Small intestine (tissue), 7 donors: Measurements from ENCODE around the gene CCDC57. TPM values are rescaled to one million over a fixed set of nuclear protein-coding genes. Genes with fewer than 3 reads are reported as not detected.
"Not testable (repeated sequence)": the region's sequence is repeated elsewhere in the genome, so short reads cannot be mapped to it uniquely, and the experiment has no call there.

Experiments used
- DNase-seq, 2 donors: peaks; one replicate each; pipeline versions ENCODE4 v3.0.0 to v3.0.0-alpha.2; 2013
- FAIRE-seq: peaks from 2 replicates; lab custom pipeline; 2012; peaks lifted over from hg19 to GRCh38; lab: Jason Lieb, UNC
- H3K27ac ChIP-seq, 3 donors: one replicate each; pipeline ENCODE4 v1.5.1; 2013; ENCODE audit warnings: low read length in 2 of 3, mild to moderate bottlenecking in 2 of 3, control low read depth in 1 of 3, inconsistent platforms in 1 of 3, low read depth in 1 of 3, moderate library complexity in 1 of 3
- H3K27me3 ChIP-seq, 3 donors: one replicate each; pipeline ENCODE4 v1.6.1; 2013; ENCODE audit warnings: low read length in 3 of 3, inconsistent platforms in 1 of 3; ENCODE audit not compliant: control insufficient read depth in 3 of 3, insufficient read depth in 3 of 3
- H3K36me3 ChIP-seq, 3 donors: one replicate each; pipeline ENCODE4 v1.6.1; 2013; ENCODE audit warnings: low read length in 3 of 3, inconsistent platforms in 1 of 3, low read depth in 1 of 3, mild to moderate bottlenecking in 1 of 3, moderate library complexity in 1 of 3; ENCODE audit not compliant: control insufficient read depth in 3 of 3, insufficient read depth in 2 of 3
- H3K4me1 ChIP-seq, 3 donors: one replicate each; pipeline ENCODE4 v1.6.1; 2013; ENCODE audit warnings: low read length in 2 of 3, inconsistent platforms in 1 of 3, low read depth in 1 of 3, mild to moderate bottlenecking in 1 of 3, moderate library complexity in 1 of 3; ENCODE audit not compliant: control insufficient read depth in 3 of 3, insufficient read depth in 2 of 3
- H3K4me3 ChIP-seq, 3 donors: one replicate each; pipeline ENCODE4 v1.5.1; 2013; ENCODE audit warnings: low read length in 3 of 3, control low read depth in 1 of 3, inconsistent platforms in 1 of 3, low read depth in 1 of 3, mild to moderate bottlenecking in 1 of 3, moderate library complexity in 1 of 3
- H3K9me3 ChIP-seq, 2 donors: one replicate each; pipeline ENCODE4 v1.6.1; 2013; ENCODE audit warnings: low read depth in 1 of 2, low read length in 1 of 2; ENCODE audit not compliant: control insufficient read depth in 2 of 2, insufficient read depth in 1 of 2
- WGBS, 3 donors: extraction: QIAGEN DNeasy Blood & Tissue Kit; methylation state at CpG; one replicate each; pipeline ENCODE4 v1.1.7; 2013; 5-methylcytosine and 5-hydroxymethylcytosine counted together
- polyA plus RNA-seq, 4 donors: library from polyadenylated mRNA; stranded (reverse) in 3 of 4; unstranded in 1 of 4; fragments of 200-250 nt in 3 of 4; fragments of 120-200 nt in 1 of 4; gene quantifications; one replicate each; pipeline versions ENCODE4 v1.2.1 to v1.2.3, GENCODE V29; 2013
- donor health status: healthy with polysubstance abuse.
- donor health status: control.
- donor health status: control.
- donor health status: Bipolar disorder and iron deficiency.
- donor health status: healthy.

CCDC57 gene
- polyA plus RNA-seq, 4 donors, result 36.7 to 97.3 (median 44.6) TPM

- Histone ChIP-seq H3K27ac (no peak overlapping the region), H3K27me3 (no peaks in the 10 kb centered on the region), H3K4me3 (no peak overlapping the region), H3K36me3 (peaks cover 0 to 63% (median 0%) of the 10 kb centered on the region in 3 donors), H3K9me3 (peaks cover 0 to 6% of the 10 kb centered on the region in 2 donors), H3K4me1 (peaks cover 0 to 12% (median 5%) of the 10 kb centered on the region in 3 donors)
- no peak for DNase-seq
- no peak for FAIRE-seq
- 90 to 93% (median 91%) methylated on average over 13 of the region's 13 CpGs for WGBS, 3 donors
These were observed 34.7 kb downstream of the CCDC57 start for GRCh38 chr17:82177761-82178498.

DNA sequence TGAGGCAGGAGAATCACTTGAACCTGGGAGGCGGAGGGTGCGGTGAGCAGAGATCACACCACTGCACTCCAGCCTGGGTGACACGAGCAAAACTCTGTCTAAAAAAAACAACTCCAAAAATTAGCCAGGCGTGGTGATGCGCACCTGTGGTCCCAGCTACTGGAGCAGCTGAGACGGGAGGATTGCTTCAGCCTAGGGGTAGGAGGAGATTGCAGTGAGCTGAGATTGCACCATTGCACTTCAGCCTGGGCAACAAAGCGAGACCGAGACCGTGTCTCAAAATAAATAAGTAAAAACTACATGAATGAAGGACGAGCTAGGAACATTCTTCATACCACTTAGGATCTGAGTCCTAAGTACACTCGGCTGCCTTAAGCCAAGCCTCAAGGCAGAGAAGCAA is 35.4 kb downstream of the CCDC57 start:
- Histone ChIP-seq H3K4me3 (no peak overlapping the region), H3K27ac (no peak overlapping the region), H3K4me1 (peaks cover 0 to 12% (median 5%) of the 10 kb centered on the region in 3 donors), H3K27me3 (no peaks in the 10 kb centered on the region), H3K36me3 (peaks cover 0 to 66% (median 0%) of the 10 kb centered on the region in 3 donors), H3K9me3 (peaks cover 0 to 6% of the 10 kb centered on the region in 2 donors)
- FAIRE-seq (no peak), DNase-seq (no peak)
- 90 to 92% (median 91%) methylated on average over 11 of the region's 11 CpGs for WGBS, 3 donors

- Histone ChIP-seq H3K27me3 (no peaks in the 10 kb centered on the region), H3K4me3 (no peak overlapping the region), H3K36me3 (peaks cover 0 to 75% (median 4%) of the 10 kb centered on the region in 3 donors), H3K4me1 (peaks cover 0 to 12% (median 5%) of the 10 kb centered on the region in 3 donors), H3K27ac (peak overlapping the region in 1 of 3 donors; percentile 53), H3K9me3 (peaks cover 0 to 6% of the 10 kb centered on the region in 2 donors)
- FAIRE-seq (no peak), DNase-seq (peak; percentile 63 to 90)
- WGBS, 3 donors, result 30 to 59% (median 42%) methylated on average over 4 of the region's 4 CpGs
These were observed 36.7 kb downstream of the CCDC57 start for GRCh38 chr17:82175951-82176350.

GRCh38 chr17:82175201-82175600 is 37.4 kb downstream of the CCDC57 start:
- Histone ChIP-seq H3K27ac (no peak overlapping the region), H3K4me3 (no peak overlapping the region), H3K4me1 (peaks cover 0 to 12% (median 5%) of the 10 kb centered on the region in 3 donors), H3K9me3 (peaks cover 0 to 6% of the 10 kb centered on the region in 2 donors), H3K27me3 (no peaks in the 10 kb centered on the region), H3K36me3 (peaks cover 0 to 76% (median 4%) of the 10 kb centered on the region in 3 donors)
- FAIRE-seq, result no peak
- 89 to 96% (median 94%) methylated on average over 10 of the region's 10 CpGs for WGBS, 3 donors
- DNase-seq, result no peak

DNA sequence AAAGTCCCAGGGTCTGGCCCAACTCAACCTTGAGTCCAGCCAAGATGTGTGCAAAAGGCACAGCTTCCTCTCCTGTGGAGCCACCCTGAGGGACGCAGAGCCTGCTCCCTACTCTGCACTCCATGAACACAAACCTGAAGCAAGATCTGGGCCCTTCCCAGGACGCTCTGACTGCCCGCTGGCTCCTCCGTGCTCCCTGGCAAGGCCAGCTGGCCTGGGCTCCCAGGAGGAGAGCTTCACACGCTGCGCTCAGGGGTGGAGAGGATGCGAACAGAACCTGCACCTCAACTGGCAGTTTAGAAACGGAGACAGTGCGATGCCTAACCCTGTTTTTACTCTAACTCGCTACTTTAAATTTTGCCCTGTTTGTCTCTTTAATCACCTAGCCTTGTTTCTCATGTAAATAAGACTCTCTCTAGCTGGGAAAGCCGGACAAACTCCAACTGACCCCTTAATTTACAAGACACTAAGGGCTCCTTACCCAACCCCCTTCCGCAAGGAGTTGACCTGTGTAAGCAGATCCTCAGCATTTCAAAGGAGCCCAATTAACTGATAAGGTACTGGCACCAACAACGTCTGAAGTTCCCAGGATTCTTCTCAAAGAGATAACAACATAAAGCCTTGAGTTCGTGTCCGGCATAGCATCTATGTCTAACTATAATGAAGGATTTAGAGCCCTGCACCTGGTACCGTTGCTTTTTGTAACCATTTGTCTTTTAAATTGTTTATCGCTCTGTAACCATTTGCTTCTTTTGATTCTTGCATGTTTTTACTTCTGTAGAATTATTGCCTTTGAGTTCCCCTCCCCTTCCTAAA is 38.4 kb downstream of the CCDC57 start:
- peaks cover 0 to 12% (median 5%) of the 10 kb centered on the region in 3 donors for H3K4me1 ChIP-seq
- H3K36me3 ChIP-seq, result peaks cover 0 to 74% (median 4%) of the 10 kb centered on the region in 3 donors
- H3K27ac ChIP-seq, H3K9me3 ChIP-seq, DNase-seq, H3K27me3 ChIP-seq, FAIRE-seq, H3K4me3 ChIP-seq: not testable (repeated sequence)
- WGBS, 3 donors, result 84 to 85% (median 84%) methylated on average over 17 of the region's 17 CpGs

DNA sequence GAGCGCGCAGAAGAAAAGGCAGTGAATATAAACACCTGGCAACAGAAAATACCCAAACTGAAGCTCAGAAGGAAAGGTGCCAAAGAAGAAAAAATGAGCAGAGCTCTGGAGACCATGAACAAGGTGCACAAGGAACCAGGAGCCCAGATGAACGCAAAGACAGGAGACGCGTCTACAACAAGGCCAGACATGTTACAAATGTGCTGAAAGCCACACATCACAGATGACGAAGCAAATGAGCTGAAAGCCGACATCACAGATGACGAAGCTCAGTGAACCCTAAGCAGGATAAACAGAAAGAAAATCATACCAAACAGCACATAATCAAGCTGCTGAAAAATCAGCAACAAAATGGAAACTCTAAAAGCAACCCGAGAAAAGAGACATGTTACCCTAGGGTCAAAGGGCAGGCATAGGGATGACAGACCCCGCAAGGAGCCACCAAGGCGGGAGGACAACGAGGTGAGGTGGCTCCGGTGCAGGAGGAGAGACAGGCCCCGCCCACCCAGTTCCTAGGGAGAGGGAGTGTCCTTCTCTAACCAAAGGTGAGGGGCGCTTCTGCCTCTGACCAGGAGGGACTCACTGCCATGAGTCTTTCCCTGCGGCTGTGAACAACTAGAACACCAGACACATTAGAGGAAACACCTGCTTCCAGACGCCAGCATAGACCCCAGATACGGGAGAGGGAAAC is 39.1 kb downstream of the CCDC57 start:
- Histone ChIP-seq H3K9me3 (peaks cover 0 to 6% of the 10 kb centered on the region in 2 donors), H3K4me3 (no peak overlapping the region), H3K27me3 (no peaks in the 10 kb centered on the region), H3K4me1 (peaks cover 0 to 12% (median 5%) of the 10 kb centered on the region in 3 donors), H3K27ac (no peak overlapping the region), H3K36me3 (peaks cover 0 to 67% (median 4%) of the 10 kb centered on the region in 3 donors)
- DNase-seq, result no peak
- 83 to 88% (median 88%) methylated on average over 18 of the region's 18 CpGs for WGBS, 3 donors
- FAIRE-seq, result no peak

GRCh38 chr17:82172486-82173160 is 40.0 kb downstream of the CCDC57 start:
- Histone ChIP-seq H3K27me3 (no peaks in the 10 kb centered on the region), H3K27ac (no peak overlapping the region), H3K9me3 (peaks cover 0 to 6% of the 10 kb centered on the region in 2 donors), H3K36me3 (peaks cover 0 to 65% (median 4%) of the 10 kb centered on the region in 3 donors), H3K4me3 (no peak overlapping the region), H3K4me1 (peaks cover 0 to 12% (median 2%) of the 10 kb centered on the region in 3 donors)
- WGBS, 3 donors, result 93 to 98% (median 95%) methylated on average over 18 of the region's 18 CpGs
- FAIRE-seq, result no peak
- DNase-seq, result no peak
